Measurements from ENCODE around the gene IFT88.
"Not testable (repeated sequence)": the region's sequence is repeated elsewhere in the genome, so short reads cannot be mapped to it uniquely, and the experiment has no call there.

Gene IFT88

GRCh38 chr13:20647758-20648157, 80.8 kb downstream of the IFT88 start:
- DNase-seq: no peak

- no peak for DNase-seq
These were observed 86.0 kb downstream of the IFT88 start for GRCh38 chr13:20652946-20653345.

GRCh38 chr13:20654156-20654555, 87.2 kb downstream of the IFT88 start:
- no peak for DNase-seq

- DNase-seq: no peak
These were observed 91.6 kb downstream of the IFT88 start for GRCh38 chr13:20658451-20659040.

- peak; percentile 8 to 36 for DNase-seq
These were observed 97.4 kb downstream of the IFT88 start for GRCh38 chr13:20664351-20664750.

GRCh38 chr13:20666948-20667347, 100.0 kb downstream of the IFT88 start:
- DNase-seq: no peak

- DNase-seq: no peak
These were observed 101.0 kb downstream of the IFT88 start for GRCh38 chr13:20667857-20668437.

GRCh38 chr13:20669162-20669561, 102.2 kb downstream of the IFT88 start:
- no peak for DNase-seq

GRCh38 chr13:20671789-20672188, 104.8 kb downstream of the IFT88 start:
- peak in 1 of 2 donors; percentile 53 for DNase-seq

GRCh38 chr13:20672772-20673171, 105.8 kb downstream of the IFT88 start:
- no peak for DNase-seq

GRCh38 chr13:20673715-20674114, 106.8 kb downstream of the IFT88 start:
- DNase-seq: peak; percentile 15 to 52

- DNase-seq: no peak
These were observed 109.3 kb downstream of the IFT88 start for GRCh38 chr13:20676213-20676612.

- not testable (repeated sequence) for DNase-seq
These were observed 111.6 kb downstream of the IFT88 start for GRCh38 chr13:20678606-20679005.

- no peak for DNase-seq
These were observed 112.9 kb downstream of the IFT88 start for GRCh38 chr13:20679879-20680278.

- no peak for DNase-seq
These were observed 113.6 kb downstream of the IFT88 start for GRCh38 chr13:20680416-20681080.

GRCh38 chr13:20681481-20681880, 114.5 kb downstream of the IFT88 start:
- DNase-seq: not testable (repeated sequence)

GRCh38 chr13:20682061-20682460, 115.1 kb downstream of the IFT88 start:
- no peak for DNase-seq

- DNase-seq: no peak
These were observed 117.1 kb downstream of the IFT88 start for GRCh38 chr13:20684041-20684440.

- DNase-seq: no peak
These were observed 117.6 kb downstream of the IFT88 start for GRCh38 chr13:20684546-20684945.

- DNase-seq: no peak
These were observed 118.1 kb downstream of the IFT88 start for GRCh38 chr13:20685092-20685491.

- no peak for DNase-seq
These were observed 119.2 kb downstream of the IFT88 start for GRCh38 chr13:20686167-20686566.

- DNase-seq: no peak
These were observed 120.1 kb downstream of the IFT88 start for GRCh38 chr13:20686863-20687579.

- no peak for DNase-seq
These were observed 122.3 kb downstream of the IFT88 start for GRCh38 chr13:20689291-20689690.

- DNase-seq: no peak
These were observed 124.7 kb downstream of the IFT88 start for GRCh38 chr13:20691616-20692015.
